Esophagus squamous epithelium (tissue), 4 donors: Measurements from ENCODE around the gene C3orf22.

Experiments
- POLR2A ChIP-seq, 4 donors: fragments of 450-650 bp; IDR thresholded peaks; one replicate each; pipeline ENCODE4 v1.6.1; 2017; ENCODE audit warnings: antibody characterized with exemption in 4 of 4, mild to moderate bottlenecking in 4 of 4, moderate library complexity in 3 of 4
- TF ChIP-seq, protein P1 (sequence below), 6 experiments: fragments of 450-650 bp in 4 of 6; fragments of 200-600 bp in 2 of 6; sonication (generic) in 2 of 6; IDR thresholded peaks; one replicate each; pipeline ENCODE4 v1.5.1; 2016 to 2019; ENCODE audit warnings: antibody characterized with exemption in 6 of 6, mild to moderate bottlenecking in 4 of 6, moderate library complexity in 4 of 6

DNA sequence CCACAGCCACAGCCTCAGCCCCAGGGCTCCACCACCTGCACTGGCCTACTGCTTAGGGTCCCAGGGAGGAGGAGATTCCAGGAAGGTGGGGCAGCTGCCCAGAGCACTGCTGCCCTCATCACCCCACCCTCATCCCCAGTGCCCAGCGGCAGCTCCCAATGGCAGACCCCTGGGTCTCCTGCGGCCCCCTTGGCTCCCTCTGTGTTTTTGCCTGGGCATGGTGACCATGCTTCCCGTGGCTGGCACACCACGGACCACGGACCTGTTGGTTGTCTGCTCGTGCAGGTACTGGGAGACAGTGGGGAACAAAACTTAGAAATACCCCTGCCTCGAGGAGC, 32.1 kb downstream of the C3orf22 start:
- TF ChIP-seq, protein P1, sequence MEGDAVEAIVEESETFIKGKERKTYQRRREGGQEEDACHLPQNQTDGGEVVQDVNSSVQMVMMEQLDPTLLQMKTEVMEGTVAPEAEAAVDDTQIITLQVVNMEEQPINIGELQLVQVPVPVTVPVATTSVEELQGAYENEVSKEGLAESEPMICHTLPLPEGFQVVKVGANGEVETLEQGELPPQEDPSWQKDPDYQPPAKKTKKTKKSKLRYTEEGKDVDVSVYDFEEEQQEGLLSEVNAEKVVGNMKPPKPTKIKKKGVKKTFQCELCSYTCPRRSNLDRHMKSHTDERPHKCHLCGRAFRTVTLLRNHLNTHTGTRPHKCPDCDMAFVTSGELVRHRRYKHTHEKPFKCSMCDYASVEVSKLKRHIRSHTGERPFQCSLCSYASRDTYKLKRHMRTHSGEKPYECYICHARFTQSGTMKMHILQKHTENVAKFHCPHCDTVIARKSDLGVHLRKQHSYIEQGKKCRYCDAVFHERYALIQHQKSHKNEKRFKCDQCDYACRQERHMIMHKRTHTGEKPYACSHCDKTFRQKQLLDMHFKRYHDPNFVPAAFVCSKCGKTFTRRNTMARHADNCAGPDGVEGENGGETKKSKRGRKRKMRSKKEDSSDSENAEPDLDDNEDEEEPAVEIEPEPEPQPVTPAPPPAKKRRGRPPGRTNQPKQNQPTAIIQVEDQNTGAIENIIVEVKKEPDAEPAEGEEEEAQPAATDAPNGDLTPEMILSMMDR (IDR thresholded peaks at IDR 0.05) = no peak
- TF ChIP-seq POLR2A (IDR thresholded peaks at IDR 0.05) = no peak
